KBM-7 (cell line): ENCODE data around the gene TENM4.
A peak's percentile ranks its signal among the peaks of the same experiment; 100 is the strongest.

Experiments used
- DNase-seq: peaks from one replicate; pipeline ENCODE4 v3.0.0-alpha.2; 2015
- in situ Hi-C: fragments of 300-500 bp; cut with MboI; formaldehyde crosslinking; loops from 2 replicates; pipeline ENCODE4 v1.14.3; 2020; ENCODE audit warnings: low sequenced_read_pairs, low pct_unique_long_range_greater_than_20kb, mixed read lengths

The TENM4 gene

GRCh38 chr11:79329561-79329960 lies 111.3 kb downstream of the TENM4 start:
- no peak for DNase-seq
- in situ Hi-C loops, result no loop called here

DNA sequence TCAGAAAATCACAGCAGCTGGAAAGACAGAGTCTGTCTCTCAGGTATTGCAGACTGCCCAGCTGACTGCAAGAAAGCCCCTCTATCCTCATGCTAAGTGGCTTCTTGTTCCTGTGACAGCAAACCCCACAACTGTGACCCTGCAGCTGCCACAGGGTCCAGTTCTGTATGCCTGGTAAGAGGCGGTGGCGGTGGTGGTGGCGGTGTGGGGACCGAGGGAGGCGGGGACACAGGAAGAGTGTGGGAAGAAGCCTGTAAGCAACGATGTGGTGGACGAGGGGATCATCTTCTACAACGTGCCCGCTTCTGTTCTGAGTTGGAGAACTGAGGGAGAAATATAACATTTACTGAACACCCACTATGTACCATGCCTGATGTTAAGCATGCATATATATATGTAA lies 112.4 kb downstream of the TENM4 start:
- no peak for DNase-seq
- in situ Hi-C loops, result no loop called here

DNA sequence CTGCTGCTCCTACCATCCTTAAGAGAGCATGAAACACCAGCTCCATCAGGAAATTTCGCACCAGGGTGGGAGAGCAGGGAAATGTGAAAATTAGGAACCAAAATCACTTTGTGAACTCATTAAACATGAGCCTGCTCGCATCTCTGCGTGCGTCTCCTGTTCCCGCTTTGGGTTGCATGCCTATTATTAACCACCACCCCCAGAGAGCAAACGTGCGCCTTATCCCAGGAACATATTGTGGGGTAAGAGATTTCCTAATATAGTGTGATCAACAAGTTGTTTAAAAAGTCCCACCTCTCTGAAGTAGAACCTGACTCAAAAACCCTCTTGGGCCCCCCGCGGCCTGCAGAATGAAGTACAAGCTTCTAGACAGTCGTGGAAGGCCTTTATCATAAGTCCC lies 115.0 kb downstream of the TENM4 start:
- in situ Hi-C loops, result no loop called here
- DNase-seq, result no peak

GRCh38 chr11:79321263-79321662 lies 119.6 kb downstream of the TENM4 start:
- in situ Hi-C loops, result no loop called here
- no peak for DNase-seq

DNA sequence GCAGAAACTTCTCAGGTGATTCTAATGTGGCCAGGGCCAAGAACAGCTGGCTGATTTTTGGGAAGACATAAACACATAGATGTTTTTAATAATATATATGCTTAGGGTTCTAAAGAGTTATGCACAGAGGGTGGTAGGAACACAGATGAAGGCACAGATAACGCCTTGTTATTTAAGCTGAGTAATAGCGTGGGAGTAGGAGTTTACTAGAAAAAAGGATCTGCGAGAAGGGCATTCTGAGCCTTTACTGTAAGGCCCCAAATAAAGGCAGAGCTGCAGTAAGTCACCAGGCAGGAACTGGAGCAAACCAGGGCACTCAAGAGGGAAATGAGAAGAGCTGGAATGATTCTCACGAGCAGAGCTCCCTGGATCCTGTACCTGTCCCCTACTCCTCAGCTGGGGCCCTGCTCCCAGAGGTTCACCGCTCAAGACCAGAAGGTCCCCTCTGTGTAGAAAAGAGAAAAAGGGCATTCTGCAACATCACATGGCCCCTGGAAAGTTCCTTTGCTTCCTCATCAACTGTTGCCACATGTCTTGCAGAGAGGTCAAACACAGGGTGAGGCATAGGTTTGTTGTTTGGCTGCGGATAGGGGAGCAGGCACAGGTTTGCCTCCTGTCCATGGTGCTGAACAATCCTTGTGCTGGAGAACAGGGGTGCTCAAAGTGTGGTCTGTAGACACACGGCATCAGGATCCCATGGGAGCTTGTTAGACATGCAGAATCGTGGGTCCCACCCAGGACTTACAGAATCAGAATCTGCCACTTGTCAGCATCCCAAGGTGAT lies 125.7 kb downstream of the TENM4 start:
- peak; percentile 1 for DNase-seq
- in situ Hi-C loops, result no loop called here

DNA sequence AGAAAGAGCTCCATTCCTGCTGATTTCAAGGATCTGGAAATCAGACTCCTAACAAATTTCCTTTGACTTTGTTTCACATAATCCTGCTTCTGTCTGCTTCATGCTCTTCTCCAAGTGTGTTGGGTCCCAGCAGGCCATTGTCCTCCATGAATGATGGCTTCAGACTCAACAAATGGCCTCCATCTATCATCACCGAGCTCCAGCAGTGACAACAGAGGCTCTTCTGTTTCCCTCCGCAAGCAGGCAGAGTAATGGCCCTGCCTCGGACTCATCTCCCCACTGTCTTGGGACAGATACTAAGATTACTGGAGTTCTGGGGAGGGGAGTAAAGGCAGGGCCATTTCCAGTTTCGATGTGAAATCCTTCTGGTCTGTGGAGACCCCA lies 127.3 kb downstream of the TENM4 start:
- in situ Hi-C loops, result no loop called here
- DNase-seq, result no peak

DNA sequence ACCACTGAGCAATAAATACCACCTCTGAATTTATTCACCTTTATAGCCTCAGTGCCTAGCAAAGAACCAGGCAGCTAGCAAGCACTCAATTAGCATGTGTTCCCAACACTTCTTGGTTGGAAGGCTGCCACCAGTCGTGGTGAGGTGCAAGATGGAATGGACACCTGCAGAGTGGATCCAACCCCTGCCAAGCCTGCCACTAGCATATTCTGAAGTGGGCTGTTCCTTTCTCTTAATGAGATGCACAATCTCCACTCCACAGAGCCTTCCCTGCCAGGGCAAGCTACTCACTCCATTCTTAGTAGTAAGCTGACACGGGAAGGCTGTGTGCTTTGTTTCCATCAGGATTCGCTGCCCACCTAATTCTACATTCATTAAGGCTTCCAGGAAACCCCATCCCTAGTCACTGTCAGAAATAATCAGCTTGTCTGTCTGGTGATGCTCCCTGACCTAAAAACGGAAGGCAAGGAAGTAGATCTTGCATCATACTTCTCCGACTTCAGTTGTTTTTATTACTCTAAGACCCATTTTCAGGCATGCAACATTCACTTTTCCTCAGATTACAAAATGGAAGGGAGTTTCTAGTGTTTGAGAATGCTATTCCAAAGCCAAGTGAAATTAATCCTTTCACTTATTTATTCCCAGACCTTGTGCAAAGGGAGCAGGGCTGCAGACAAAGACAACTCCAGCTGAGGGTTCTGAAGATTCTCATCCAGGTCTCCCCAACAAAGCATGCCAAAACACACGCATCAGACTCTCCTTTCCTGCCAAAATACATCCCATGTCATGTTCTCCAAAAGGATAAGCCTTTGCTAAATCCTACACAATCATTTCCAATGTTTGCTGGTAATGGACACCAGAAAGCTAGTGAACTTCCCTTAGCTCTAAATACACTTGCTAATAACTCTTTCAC lies 128.0 kb downstream of the TENM4 start:
- in situ Hi-C loops, result no loop called here
- no peak for DNase-seq

- in situ Hi-C loops, result no loop called here
- DNase-seq, result no peak
Measured at GRCh38 chr11:79311461-79311860, 129.4 kb downstream of the TENM4 start.

DNA sequence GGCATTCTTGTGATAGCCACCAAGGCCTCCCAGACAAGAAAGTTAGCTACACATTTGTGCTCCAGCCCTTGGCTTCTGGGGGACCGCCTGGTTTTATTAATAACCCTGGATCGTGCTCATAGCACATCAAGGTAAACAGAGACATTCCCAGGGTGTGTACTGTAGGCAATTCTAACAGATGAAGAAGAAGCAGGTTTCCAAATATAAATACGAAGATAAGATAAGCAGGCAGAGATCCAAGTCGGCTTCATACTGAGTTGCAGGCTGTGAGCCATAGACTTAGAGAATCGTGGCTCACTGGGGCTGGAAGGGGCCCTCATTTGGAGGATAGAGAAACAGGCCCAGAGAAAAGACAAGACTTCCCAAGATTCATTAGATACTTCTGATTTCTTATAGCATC lies 131.4 kb downstream of the TENM4 start:
- DNase-seq, result no peak
- in situ Hi-C loops, result no loop called here

DNA sequence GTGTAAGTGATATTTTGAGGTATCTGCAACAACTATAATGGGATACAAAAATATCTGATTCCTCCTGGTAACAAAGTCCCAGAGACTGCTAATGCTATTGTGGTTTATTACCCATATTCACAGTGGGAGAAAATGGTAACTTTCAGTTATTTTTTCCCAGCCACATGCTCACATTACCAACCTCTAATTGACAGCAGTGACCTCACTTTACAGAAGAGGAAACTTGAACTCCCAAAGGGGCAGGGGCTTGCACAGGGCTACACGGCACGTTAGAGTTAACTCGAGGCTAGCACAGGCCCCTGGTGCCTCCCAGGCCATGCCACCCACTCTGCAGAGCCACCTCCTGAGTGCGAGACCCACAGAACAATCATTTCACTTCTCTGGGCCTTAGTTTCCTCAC lies 132.4 kb downstream of the TENM4 start:
- in situ Hi-C loops, result no loop called here
- DNase-seq, result no peak

- DNase-seq, result no peak
Measured at GRCh38 chr11:79304599-79305212, 136.1 kb downstream of the TENM4 start.

GRCh38 chr11:79296141-79296540 lies 144.7 kb downstream of the TENM4 start:
- no peak for DNase-seq
- in situ Hi-C loops, result no loop called here

More at GRCh38 chr11:79304599-79305212, 136.1 kb downstream of the TENM4 start:
- in situ Hi-C loops, result no loop called here

DNA sequence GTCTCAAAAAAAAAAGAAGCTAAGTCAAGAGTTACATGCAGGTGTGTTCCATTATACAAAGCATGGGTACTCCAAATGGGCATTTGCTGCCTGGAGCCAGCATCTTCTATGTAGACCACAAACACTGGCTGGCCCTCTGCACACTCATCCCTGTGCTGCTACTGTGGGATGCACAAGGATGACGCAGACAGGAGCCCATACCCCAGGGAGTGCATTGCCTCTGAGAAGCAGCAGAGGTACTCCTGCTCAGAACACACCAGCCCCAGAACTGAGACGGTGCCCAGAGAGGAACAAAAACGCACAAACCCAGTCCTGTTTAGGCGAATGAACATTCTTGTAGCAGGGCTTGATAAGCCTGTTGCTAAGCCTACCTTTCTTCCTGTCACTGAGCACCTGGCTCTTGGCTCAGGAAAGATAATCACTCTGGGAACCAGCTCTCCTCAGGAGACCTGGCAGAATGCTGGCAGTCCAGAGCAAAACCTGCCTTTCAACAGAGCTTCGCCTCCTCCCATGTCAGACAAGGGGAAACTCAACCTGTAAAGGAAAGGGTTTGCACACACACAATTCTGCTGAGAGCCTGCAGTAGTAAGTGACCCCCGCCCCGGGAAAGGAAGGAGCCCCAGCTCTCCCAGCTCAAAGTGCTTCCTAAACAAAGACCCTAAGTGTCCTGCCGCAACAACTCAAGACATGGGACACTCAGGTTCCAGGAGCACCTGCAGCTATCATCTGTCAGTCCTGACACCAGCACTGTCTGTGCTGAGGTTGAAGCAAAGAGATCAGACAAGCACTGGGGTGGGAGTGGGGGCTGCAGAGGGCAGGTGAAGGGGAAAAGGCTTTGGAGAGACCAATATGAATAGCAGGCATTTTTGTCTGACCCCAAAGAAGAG lies 145.7 kb downstream of the TENM4 start:
- in situ Hi-C loops, result no loop called here
- DNase-seq, result no peak

GRCh38 chr11:79291948-79292347 lies 148.9 kb downstream of the TENM4 start:
- DNase-seq, result no peak

DNA sequence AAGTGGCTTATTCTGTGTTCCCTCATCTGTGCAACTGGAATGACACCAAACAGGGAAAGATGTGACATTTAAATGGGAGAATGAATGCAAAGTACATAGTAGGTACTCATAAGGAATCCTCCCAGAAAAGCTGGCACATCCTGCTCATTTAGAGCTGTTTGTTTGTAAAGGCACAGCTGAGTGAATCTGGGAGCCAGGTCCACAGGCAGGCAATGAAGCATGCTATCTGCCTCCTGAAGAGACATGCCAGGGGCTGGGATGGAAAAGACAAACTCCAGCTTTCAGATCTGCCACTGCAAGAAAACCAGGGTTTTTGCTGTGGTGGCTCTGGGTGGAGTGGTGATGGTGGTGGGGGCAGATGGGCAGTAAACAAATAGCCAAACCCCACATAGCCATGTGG lies 150.1 kb downstream of the TENM4 start:
- in situ Hi-C loops, result no loop called here

More at GRCh38 chr11:79291948-79292347, 148.9 kb downstream of the TENM4 start:
- in situ Hi-C loops, result no loop called here

GRCh38 chr11:79287952-79288351 lies 152.9 kb downstream of the TENM4 start:
- in situ Hi-C loops, result no loop called here
- DNase-seq, result no peak

More for the DNA sequence above, 150.1 kb downstream of the TENM4 start:
- no peak for DNase-seq

DNA sequence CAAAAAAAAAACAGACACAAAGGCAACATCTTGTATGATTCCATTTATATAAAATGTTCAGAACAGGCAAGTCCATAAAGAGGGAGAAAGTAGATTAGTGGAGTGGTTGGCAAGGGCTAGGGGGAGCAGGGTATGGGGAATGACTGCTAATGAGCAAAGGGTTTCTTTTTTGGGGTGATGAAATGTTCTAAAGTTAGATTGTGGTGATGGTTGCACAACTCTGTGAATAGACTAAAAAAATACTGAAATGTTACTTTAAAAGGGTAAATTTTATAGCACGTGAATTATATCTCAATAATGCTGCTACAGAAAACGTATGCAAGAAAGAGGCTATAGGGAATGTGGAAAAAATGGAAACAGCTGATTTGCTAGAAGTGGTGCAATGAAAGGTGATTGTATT lies 155.1 kb downstream of the TENM4 start:
- DNase-seq, result no peak
- in situ Hi-C loops, result no loop called here

- in situ Hi-C loops, result no loop called here
- no peak for DNase-seq
Measured at GRCh38 chr11:79276736-79277325, 164.0 kb downstream of the TENM4 start.
